Measurements from ENCODE around the gene FOXO3. TPM values are rescaled to one million over a fixed set of nuclear protein-coding genes. Genes with fewer than 3 reads are reported as not detected.

FOXO3 gene
- total RNA-seq, 4 donors from 2014 or later = 111 to 293 (median 183) TPM

DNA sequence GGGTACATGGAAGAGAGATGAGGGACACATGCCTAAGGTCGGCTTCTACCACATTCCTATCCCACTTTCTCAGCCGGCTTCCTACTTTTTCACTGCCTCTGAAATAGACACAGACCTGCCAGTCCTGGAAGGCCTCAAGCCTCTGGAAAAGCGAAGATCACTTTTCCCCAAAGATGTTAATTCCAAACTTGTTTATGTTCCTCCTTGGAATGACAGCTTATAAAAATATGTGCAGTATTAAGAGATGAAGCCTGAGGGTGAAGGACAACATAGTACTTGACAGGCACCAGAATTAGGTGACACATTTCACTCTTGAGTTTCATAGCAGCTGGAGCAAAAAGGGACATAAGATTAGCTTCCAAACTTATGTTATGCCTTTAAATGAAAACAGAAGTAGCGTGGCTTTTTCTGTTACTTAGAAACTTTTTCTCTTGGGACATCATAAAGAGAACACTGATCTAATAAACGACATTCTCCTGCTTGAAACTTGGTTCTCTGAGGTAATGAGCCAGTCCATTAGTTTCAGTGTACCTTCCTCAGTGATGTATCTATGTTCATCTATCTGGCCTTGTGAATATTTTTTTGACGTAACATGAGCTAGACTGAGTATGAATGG lies 25.3 kb downstream of the FOXO3 start:
- H3K4me1 ChIP-seq = peaks cover 94 to 97% of the 10 kb centered on the region in 2 donors
- no peak for ATAC-seq
- in situ Hi-C loops (cut with MboI; ENCODE audit: low sequenced_read_pairs in 4 of 4) = loop anchor here in 1 of 4 donors (10.0 kb wide), 1 partner anchor 89 kb away; no protein-coding TSS in a partner anchor
- H3K9me3 ChIP-seq = no peaks in the 10 kb centered on the region
- intact Hi-C loops (cut with DNase I; ENCODE audit: low total_unique reads) = no loop called here
- H3K27me3 ChIP-seq = no peaks in the 10 kb centered on the region
- TF ChIP-seq, protein P1, sequence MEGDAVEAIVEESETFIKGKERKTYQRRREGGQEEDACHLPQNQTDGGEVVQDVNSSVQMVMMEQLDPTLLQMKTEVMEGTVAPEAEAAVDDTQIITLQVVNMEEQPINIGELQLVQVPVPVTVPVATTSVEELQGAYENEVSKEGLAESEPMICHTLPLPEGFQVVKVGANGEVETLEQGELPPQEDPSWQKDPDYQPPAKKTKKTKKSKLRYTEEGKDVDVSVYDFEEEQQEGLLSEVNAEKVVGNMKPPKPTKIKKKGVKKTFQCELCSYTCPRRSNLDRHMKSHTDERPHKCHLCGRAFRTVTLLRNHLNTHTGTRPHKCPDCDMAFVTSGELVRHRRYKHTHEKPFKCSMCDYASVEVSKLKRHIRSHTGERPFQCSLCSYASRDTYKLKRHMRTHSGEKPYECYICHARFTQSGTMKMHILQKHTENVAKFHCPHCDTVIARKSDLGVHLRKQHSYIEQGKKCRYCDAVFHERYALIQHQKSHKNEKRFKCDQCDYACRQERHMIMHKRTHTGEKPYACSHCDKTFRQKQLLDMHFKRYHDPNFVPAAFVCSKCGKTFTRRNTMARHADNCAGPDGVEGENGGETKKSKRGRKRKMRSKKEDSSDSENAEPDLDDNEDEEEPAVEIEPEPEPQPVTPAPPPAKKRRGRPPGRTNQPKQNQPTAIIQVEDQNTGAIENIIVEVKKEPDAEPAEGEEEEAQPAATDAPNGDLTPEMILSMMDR (IDR thresholded peaks at IDR 0.05 in 4 of 5, conservative IDR thresholded peaks at IDR 0.05 in 1 of 5) = no peak
- TF ChIP-seq POLR2A (IDR thresholded peaks at IDR 0.05) = no peak
- no peaks in the 10 kb centered on the region for H3K36me3 ChIP-seq
- H3K27ac ChIP-seq = peak overlapping the region; percentile 86 to 96 (median 90)
- DNase-seq = no peak
- peak overlapping the region in 1 of 4 donors; percentile 8 for H3K4me3 ChIP-seq

DNA sequence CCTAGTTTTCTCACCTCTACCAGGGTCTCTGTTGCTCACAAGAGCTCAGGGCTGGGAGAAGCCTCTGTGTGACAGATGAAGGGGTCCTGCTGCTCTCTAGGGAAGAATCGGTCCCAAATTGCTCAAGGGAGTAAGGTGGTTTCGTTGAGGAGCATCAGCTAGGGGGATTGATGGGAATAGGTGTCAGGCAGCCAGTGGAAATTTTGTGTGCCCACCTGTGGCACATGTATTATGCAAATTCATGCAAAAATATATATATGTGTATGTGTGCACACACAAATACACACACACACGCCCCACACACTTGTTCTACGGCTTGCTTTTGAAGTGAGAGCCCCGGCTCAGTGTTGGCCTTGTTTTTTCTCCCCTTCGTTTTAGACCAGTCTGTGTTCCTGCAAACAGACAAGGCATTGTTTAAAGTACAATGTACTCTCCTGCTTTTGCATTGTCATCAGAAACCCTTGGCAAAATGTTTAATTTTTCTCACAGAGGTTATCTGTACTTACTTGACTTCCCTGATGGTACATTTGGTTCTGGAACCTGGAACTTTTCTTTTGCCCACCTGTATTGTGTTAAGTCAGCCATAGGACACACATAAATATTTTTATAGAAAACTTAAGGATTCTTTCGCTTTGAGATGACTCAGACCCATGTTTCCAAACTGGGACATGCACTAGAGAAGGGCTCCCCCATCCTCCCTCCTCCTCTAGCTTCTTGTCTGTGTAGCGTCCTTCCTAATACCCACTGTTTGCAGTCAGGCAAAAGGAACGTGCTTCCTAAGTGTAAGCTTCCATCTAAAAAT lies 26.7 kb downstream of the FOXO3 start:
- ATAC-seq (no peak), DNase-seq (no peak)
- intact Hi-C loops (cut with DNase I; ENCODE audit: low total_unique reads) (no loop called here), in situ Hi-C loops (cut with MboI; ENCODE audit: low sequenced_read_pairs in 4 of 4) (loop anchor here in 1 of 4 donors (10.0 kb wide), 1 partner anchor 87 kb away; no protein-coding TSS in a partner anchor)
- H3K27me3 ChIP-seq = no peaks in the 10 kb centered on the region
- no peaks in the 10 kb centered on the region for H3K36me3 ChIP-seq
- peak overlapping the region; percentile 3 to 40 (median 29) for H3K4me3 ChIP-seq
- TF ChIP-seq POLR2A (IDR thresholded peaks at IDR 0.05) = no peak
- TF ChIP-seq, protein P1 (IDR thresholded peaks at IDR 0.05 in 4 of 5, conservative IDR thresholded peaks at IDR 0.05 in 1 of 5) = no peak
- peak overlapping the region; percentile 86 to 96 (median 90) for H3K27ac ChIP-seq
- peaks cover 94 to 97% of the 10 kb centered on the region in 2 donors for H3K4me1 ChIP-seq
- H3K9me3 ChIP-seq = no peaks in the 10 kb centered on the region

DNA sequence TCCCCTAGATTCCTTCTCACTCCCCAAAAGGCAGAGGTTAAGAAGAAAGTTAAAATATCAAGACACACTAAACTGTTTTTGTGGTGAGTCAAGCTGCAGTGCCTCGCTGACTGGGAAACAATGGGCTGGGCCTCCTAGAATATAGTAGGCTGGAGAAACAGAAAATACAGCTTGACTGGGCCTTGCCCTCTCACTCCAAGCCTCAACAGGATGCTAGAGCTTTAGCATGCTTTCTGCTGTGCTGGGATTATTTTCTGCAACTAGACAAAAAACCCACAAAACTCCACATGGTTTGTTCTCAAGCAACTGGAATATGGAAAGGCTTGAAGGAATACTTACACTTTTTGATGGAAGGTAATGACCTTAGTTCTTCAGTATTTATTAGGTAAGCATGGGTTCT lies 27.9 kb downstream of the FOXO3 start:
- in situ Hi-C loops (cut with MboI; ENCODE audit: low sequenced_read_pairs in 4 of 4) = loop anchor here in 1 of 4 donors (10.0 kb wide), 1 partner anchor 86 kb away; no protein-coding TSS in a partner anchor
- no peak for ATAC-seq
- no peaks in the 10 kb centered on the region for H3K9me3 ChIP-seq
- DNase-seq = no peak
- H3K4me1 ChIP-seq = peaks cover 92 to 97% of the 10 kb centered on the region in 2 donors
- intact Hi-C loops (cut with DNase I; ENCODE audit: low total_unique reads) = no loop called here
- H3K36me3 ChIP-seq = no peaks in the 10 kb centered on the region
- TF ChIP-seq, protein P1 (IDR thresholded peaks at IDR 0.05 in 4 of 5, conservative IDR thresholded peaks at IDR 0.05 in 1 of 5) = no peak
- no peak for TF ChIP-seq POLR2A (IDR thresholded peaks at IDR 0.05)
- H3K27ac ChIP-seq = peak overlapping the region; percentile 86 to 96 (median 90)
- H3K27me3 ChIP-seq = no peaks in the 10 kb centered on the region
- peak overlapping the region; percentile 1 to 40 (median 21) for H3K4me3 ChIP-seq

DNA sequence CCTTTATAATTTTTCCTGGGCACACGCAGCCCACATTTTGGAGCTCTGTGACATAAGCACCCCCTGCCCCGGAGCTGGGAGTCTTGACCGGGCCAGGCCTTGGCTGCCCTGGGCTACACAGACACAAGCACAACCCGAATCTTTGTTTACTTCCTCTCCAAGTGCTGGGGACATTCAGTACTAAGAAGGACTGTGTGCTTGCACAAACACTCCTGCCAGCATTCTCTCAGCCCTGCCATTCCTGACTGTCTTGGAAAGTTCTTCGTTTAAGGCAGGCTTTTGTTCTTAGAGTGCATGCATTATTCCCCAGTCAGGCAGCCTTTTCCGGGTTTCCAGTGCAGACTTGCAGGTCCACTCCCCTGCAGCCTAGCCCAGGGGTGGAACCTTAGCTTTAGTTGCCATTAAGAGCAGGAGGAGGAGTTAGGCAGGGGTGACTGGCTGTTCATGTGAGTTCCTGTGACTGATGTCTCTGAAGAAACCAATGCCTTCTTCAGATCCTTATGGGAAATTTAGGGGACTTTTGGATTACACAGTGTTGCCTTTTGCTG lies 28.6 kb downstream of the FOXO3 start:
- TF ChIP-seq, protein P1 (IDR thresholded peaks at IDR 0.05 in 4 of 5, conservative IDR thresholded peaks at IDR 0.05 in 1 of 5) = no peak
- peak in 1 of 2 donors; percentile 68 for TF ChIP-seq POLR2A (IDR thresholded peaks at IDR 0.05)
- Histone ChIP-seq H3K27me3 (no peaks in the 10 kb centered on the region), H3K36me3 (no peaks in the 10 kb centered on the region), H3K27ac (peak overlapping the region; percentile 86 to 96 (median 90)), H3K9me3 (no peaks in the 10 kb centered on the region), H3K4me1 (peaks cover 92 to 97% of the 10 kb centered on the region in 2 donors), H3K4me3 (peak overlapping the region; percentile 1 to 40 (median 34))
- DNase-seq (peak; percentile 90 to 93), ATAC-seq (peak; percentile 76 to 80)
- in situ Hi-C loops (cut with MboI; ENCODE audit: low sequenced_read_pairs in 4 of 4) (loop anchor here in 1 of 4 donors (10.0 kb wide), 1 partner anchor 85 kb away; no protein-coding TSS in a partner anchor), intact Hi-C loops (cut with DNase I; ENCODE audit: low total_unique reads) (no loop called here)

Data from gastrocnemius medialis (tissue), 4 donors.